T-helper 2 cell (primary cell): Measurements from ENCODE around the gene RRP8.

Source experiments
- DNase-seq, 5 experiments: peaks; one replicate each; pipeline versions ENCODE4 v3.0.0 to v3.0.0-alpha.2; 2012 to 2022

Gene RRP8

GRCh38 chr11:6616596-6617250 is 13.3 kb upstream of the RRP8 start:
- no peak for DNase-seq

- DNase-seq = no peak
These were observed 12.6 kb upstream of the RRP8 start for GRCh38 chr11:6615882-6616585.

- no peak for DNase-seq
These were observed 11.6 kb upstream of the RRP8 start for GRCh38 chr11:6615046-6615445.

GRCh38 chr11:6614446-6614845 is 11.0 kb upstream of the RRP8 start:
- DNase-seq = no peak

GRCh38 chr11:6613496-6613895 is 10.1 kb upstream of the RRP8 start:
- no peak for DNase-seq

- peak; percentile 89 to 97 (median 95) for DNase-seq
These were observed 9.0 kb upstream of the RRP8 start, which contains the start of gene TAF10 for GRCh38 chr11:6612213-6613041. TAF10 (minus strand) TSS chr11:6612216; CDS start chr11:6612189, 27 bp downstream.

- peak in 1 of 5 experiments; percentile 38 for DNase-seq
These were observed 8.5 kb upstream of the RRP8 start for GRCh38 chr11:6611963-6612212.

- DNase-seq = peak in 1 of 5 experiments; percentile 19
These were observed 7.9 kb upstream of the RRP8 start for GRCh38 chr11:6611092-6611962.

- DNase-seq = no peak
These were observed 7.2 kb upstream of the RRP8 start for GRCh38 chr11:6610591-6610990.

- no peak for DNase-seq
These were observed 6.1 kb upstream of the RRP8 start for GRCh38 chr11:6609502-6610015.

GRCh38 chr11:6608726-6609501 is 5.5 kb upstream of the RRP8 start:
- no peak for DNase-seq

GRCh38 chr11:6608011-6608410 is 4.6 kb upstream of the RRP8 start:
- no peak for DNase-seq

- DNase-seq = peak in 1 of 5 experiments; percentile 54
These were observed 3.9 kb upstream of the RRP8 start for GRCh38 chr11:6607190-6607795.

GRCh38 chr11:6606471-6607189 is 3.2 kb upstream of the RRP8 start:
- peak in 2 of 5 experiments; percentile 42 to 74 for DNase-seq

GRCh38 chr11:6604790-6605189 is 1.4 kb upstream of the RRP8 start:
- DNase-seq = no peak

- peak in 3 of 5 experiments; percentile 30 to 80 (median 33) for DNase-seq
These were observed 738 bp upstream of the RRP8 start for GRCh38 chr11:6604081-6604626.

GRCh38 chr11:6602096-6602940 is 1.1 kb downstream of the RRP8 start:
- peak in 1 of 5 experiments; percentile 26 for DNase-seq

- DNase-seq = no peak
These were observed 2.4 kb downstream of the RRP8 start for GRCh38 chr11:6601041-6601461.

- no peak for DNase-seq
These were observed 3.5 kb downstream of the RRP8 start for GRCh38 chr11:6599881-6600390.
